Measurements from ENCODE around the gene SOWAHC. TPM values are rescaled to one million over a fixed set of nuclear protein-coding genes. Genes with fewer than 3 reads are reported as not detected.

SOWAHC gene
- total and polyA plus RNA-seq, 2 of the 13 experiments (the other 11 are each of a cell fraction or from before 2014, with no cell fraction given) = 21.2 to 22.5 TPM

DNA sequence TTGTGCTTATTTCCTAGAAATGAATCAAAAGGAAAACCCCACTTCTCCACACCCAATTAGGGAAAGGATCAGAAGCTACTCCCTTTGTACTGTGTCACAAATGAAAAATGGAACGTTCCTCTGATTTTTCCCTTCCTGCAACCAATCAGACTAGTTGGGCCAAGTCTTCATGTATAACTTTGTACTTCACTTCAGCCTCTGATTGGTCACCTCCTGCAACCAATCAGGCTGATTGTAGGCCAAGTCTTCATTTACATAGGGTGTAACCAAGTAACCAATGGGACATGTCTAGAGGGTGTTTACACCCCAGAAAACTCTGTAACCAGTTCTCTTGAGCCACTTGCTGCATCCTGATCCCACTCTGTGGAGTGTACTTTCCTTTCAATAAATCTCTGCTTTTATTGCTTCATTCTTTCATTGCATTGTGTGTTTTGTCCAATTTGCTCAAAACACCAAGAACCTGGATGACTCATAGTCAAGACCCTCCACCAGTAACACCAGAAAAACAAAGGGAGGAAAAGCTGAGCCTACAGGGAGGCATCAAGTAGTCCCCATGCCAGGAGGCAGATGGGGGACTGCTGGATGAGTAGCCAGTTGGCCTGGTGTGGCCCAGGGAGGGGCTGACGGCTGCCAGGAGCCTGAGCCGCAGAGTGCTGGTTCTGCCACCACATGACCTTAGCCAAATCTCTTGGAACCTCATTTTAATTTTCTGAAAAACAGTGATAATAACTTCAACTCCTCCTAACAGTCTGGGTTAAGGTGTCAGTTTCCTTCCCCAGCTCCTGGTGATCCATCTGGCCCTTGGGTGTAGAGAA is 46.1 kb downstream of the SOWAHC start (continued):
- TF ChIP-seq, protein P1, sequence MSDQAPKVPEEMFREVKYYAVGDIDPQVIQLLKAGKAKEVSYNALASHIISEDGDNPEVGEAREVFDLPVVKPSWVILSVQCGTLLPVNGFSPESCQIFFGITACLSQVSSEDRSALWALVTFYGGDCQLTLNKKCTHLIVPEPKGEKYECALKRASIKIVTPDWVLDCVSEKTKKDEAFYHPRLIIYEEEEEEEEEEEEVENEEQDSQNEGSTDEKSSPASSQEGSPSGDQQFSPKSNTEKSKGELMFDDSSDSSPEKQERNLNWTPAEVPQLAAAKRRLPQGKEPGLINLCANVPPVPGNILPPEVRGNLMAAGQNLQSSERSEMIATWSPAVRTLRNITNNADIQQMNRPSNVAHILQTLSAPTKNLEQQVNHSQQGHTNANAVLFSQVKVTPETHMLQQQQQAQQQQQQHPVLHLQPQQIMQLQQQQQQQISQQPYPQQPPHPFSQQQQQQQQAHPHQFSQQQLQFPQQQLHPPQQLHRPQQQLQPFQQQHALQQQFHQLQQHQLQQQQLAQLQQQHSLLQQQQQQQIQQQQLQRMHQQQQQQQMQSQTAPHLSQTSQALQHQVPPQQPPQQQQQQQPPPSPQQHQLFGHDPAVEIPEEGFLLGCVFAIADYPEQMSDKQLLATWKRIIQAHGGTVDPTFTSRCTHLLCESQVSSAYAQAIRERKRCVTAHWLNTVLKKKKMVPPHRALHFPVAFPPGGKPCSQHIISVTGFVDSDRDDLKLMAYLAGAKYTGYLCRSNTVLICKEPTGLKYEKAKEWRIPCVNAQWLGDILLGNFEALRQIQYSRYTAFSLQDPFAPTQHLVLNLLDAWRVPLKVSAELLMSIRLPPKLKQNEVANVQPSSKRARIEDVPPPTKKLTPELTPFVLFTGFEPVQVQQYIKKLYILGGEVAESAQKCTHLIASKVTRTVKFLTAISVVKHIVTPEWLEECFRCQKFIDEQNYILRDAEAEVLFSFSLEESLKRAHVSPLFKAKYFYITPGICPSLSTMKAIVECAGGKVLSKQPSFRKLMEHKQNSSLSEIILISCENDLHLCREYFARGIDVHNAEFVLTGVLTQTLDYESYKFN (CRISPR knock-in tag; conservative IDR thresholded peaks at IDR 0.05) = no peak
- no peak for TF ChIP-seq ZNF670 (CRISPR knock-in tag; IDR thresholded peaks at IDR 0.05; ENCODE audit: borderline replicate concordance)
- no peak for TF ChIP-seq HDAC2 (CRISPR knock-in tag; IDR thresholded peaks at IDR 0.05)
- TF ChIP-seq ZSCAN22 (CRISPR knock-in tag; IDR thresholded peaks at IDR 0.05) = no peak
- peak; percentile 34; the same call in 1 of the 2 replicates for TF ChIP-seq FOSL2 (CRISPR knock-in tag; IDR thresholded peaks at IDR 0.05)
- TF ChIP-seq JUNB (CRISPR knock-in tag; IDR thresholded peaks at IDR 0.05; ENCODE audit: borderline replicate concordance) = no peak
- TF ChIP-seq, protein P2, sequence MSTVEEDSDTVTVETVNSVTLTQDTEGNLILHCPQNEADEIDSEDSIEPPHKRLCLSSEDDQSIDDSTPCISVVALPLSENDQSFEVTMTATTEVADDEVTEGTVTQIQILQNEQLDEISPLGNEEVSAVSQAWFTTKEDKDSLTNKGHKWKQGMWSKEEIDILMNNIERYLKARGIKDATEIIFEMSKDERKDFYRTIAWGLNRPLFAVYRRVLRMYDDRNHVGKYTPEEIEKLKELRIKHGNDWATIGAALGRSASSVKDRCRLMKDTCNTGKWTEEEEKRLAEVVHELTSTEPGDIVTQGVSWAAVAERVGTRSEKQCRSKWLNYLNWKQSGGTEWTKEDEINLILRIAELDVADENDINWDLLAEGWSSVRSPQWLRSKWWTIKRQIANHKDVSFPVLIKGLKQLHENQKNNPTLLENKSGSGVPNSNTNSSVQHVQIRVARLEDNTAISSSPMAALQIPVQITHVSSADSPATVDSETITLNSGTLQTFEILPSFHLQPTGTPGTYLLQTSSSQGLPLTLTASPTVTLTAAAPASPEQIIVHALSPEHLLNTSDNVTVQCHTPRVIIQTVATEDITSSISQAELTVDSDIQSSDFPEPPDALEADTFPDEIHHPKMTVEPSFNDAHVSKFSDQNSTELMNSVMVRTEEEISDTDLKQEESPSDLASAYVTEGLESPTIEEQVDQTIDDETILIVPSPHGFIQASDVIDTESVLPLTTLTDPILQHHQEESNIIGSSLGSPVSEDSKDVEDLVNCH (CRISPR knock-in tag; IDR thresholded peaks at IDR 0.05) = no peak
- peak; percentile 29; the same call in 1 of the 2 replicates for TF ChIP-seq CCDC6 (CRISPR knock-in tag; IDR thresholded peaks at IDR 0.05)
- no peak for TF ChIP-seq ZBTB21 (CRISPR knock-in tag; IDR thresholded peaks at IDR 0.05)
- TF ChIP-seq SKIL (CRISPR knock-in tag; IDR thresholded peaks at IDR 0.05; ENCODE audit: borderline replicate concordance) = no peak
- TF ChIP-seq ZFP62 (CRISPR knock-in tag; IDR thresholded peaks at IDR 0.05) = no peak
- TF ChIP-seq, protein P3, sequence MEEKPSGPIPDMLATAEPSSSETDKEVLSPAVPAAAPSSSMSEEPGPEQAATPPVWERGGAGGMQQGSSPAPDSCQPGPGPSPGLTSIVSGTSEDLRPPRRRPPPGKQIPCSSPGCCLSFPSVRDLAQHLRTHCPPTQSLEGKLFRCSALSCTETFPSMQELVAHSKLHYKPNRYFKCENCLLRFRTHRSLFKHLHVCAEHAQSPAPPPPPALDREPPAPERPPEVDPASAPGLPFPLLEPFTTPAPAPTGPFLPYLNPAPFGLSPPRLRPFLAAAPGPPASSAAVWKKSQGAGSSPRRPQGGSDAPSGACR (CRISPR knock-in tag; IDR thresholded peaks at IDR 0.05) = no peak
- TF ChIP-seq XBP1 (CRISPR knock-in tag; IDR thresholded peaks at IDR 0.05) = no peak
- TF ChIP-seq TEAD3 (CRISPR knock-in tag; optimal IDR thresholded peaks at IDR 0.05; ENCODE audit: borderline replicate concordance) = no peak
- TF ChIP-seq SYNCRIP (IDR thresholded peaks at IDR 0.05; ENCODE audit: insufficient read depth, low read depth, low read length) = no peak
- 0 out of 2 replicates have a peak, but pooled peaks have one; percentile 1 for TF ChIP-seq ZFY (CRISPR knock-in tag; IDR thresholded peaks at IDR 0.05)
- no peak for TF ChIP-seq ZNF7 (CRISPR knock-in tag; IDR thresholded peaks at IDR 0.05)
- TF ChIP-seq NFYB (CRISPR knock-in tag; IDR thresholded peaks at IDR 0.05) = peak; percentile 61
- no peak for TF ChIP-seq DNMT3B (CRISPR knock-in tag; conservative IDR thresholded peaks at IDR 0.05)
- TF ChIP-seq ZNF562 (CRISPR knock-in tag; IDR thresholded peaks at IDR 0.05; ENCODE audit: borderline replicate concordance) = no peak
- TF ChIP-seq PHF8 (CRISPR knock-in tag; IDR thresholded peaks at IDR 0.05) = no peak
- peak; percentile 44 for TF ChIP-seq ZNF644 (CRISPR knock-in tag; IDR thresholded peaks at IDR 0.05; ENCODE audit: low read depth)
- TF ChIP-seq ZFX (CRISPR knock-in tag; IDR thresholded peaks at IDR 0.05; ENCODE audit: low read depth) = no peak
